ENCODE data around the gene HOMER3. TPM values are rescaled to one million over a fixed set of nuclear protein-coding genes. Genes with fewer than 3 reads are reported as not detected.

The HOMER3 gene
- total and polyA plus RNA-seq, 2 donors (not counting 1 experiment from before 2014, with no cell fraction given) = 23.7 to 70.2 TPM

- H3K27ac ChIP-seq (ENCODE audit: insufficient read depth, low read length) = no peak overlapping the region
- H2AFZ ChIP-seq (ENCODE audit: low read length) = no peak overlapping the region
- H3K9ac ChIP-seq (ENCODE audit: insufficient read depth, low read length) = no peak overlapping the region
- peaks cover 15% of the 10 kb centered on the region for H3K27me3 ChIP-seq (ENCODE audit: control insufficient read depth, insufficient read depth, low read length)
- no peaks in the 10 kb centered on the region for H3K4me1 ChIP-seq (ENCODE audit: control insufficient read depth, extremely low read depth, insufficient read depth, low read length)
- H3K9me3 ChIP-seq (ENCODE audit: control insufficient read depth, insufficient read depth, low read depth, low read length) = no peaks in the 10 kb centered on the region
- DNase-seq (ENCODE audit: low read depth in 2 of 2) = no peak
- no peak for TF ChIP-seq CTCF (conservative IDR thresholded peaks at IDR 0.05 in 1 of 2, IDR thresholded peaks at IDR 0.05 in 1 of 2; ENCODE audit: low read depth in 1 of 2, low read length in 2 of 2)
- no peak for TF ChIP-seq EZH2 (IDR thresholded peaks at IDR 0.05; ENCODE audit: low read length, missing control alignments)
- no peaks in the 10 kb centered on the region for H3K36me3 ChIP-seq (ENCODE audit: control insufficient read depth, insufficient read depth, low read length)
- no peak overlapping the region for H3K4me3 ChIP-seq (replicated peaks in 1 of 4; ENCODE audit: control extremely low read depth in 1 of 4, insufficient read depth in 1 of 4, low read depth in 3 of 4, low read length in 4 of 4)
- no peaks in the 10 kb centered on the region for H4K20me1 ChIP-seq (ENCODE audit: control insufficient read depth, extremely low read depth, insufficient read depth, low read length)
- H3K4me2 ChIP-seq (ENCODE audit: extremely low read depth, insufficient read depth, low read length) = no peak overlapping the region
- no peaks in the 10 kb centered on the region for H3K79me2 ChIP-seq (ENCODE audit: control insufficient read depth, insufficient read depth, low read length)
Observed at GRCh38 chr19:18889949-18890745, 50.9 kb downstream of the HOMER3 start.

- no peak overlapping the region for H3K9ac ChIP-seq (ENCODE audit: insufficient read depth, low read length)
- no peak for DNase-seq (ENCODE audit: low read depth in 2 of 2)
- H3K27ac ChIP-seq (ENCODE audit: insufficient read depth, low read length) = no peak overlapping the region
- H3K4me1 ChIP-seq (ENCODE audit: control insufficient read depth, extremely low read depth, insufficient read depth, low read length) = no peaks in the 10 kb centered on the region
- H3K4me2 ChIP-seq (ENCODE audit: extremely low read depth, insufficient read depth, low read length) = no peak overlapping the region
- no peaks in the 10 kb centered on the region for H3K27me3 ChIP-seq (ENCODE audit: control insufficient read depth, insufficient read depth, low read length)
- no peaks in the 10 kb centered on the region for H3K36me3 ChIP-seq (ENCODE audit: control insufficient read depth, insufficient read depth, low read length)
- TF ChIP-seq CTCF (conservative IDR thresholded peaks at IDR 0.05 in 1 of 2, IDR thresholded peaks at IDR 0.05 in 1 of 2; ENCODE audit: low read depth in 1 of 2, low read length in 2 of 2) (no peak), EZH2 (IDR thresholded peaks at IDR 0.05; ENCODE audit: low read length, missing control alignments) (no peak)
- H3K79me2 ChIP-seq (ENCODE audit: control insufficient read depth, insufficient read depth, low read length) = no peaks in the 10 kb centered on the region
- H2AFZ ChIP-seq (ENCODE audit: low read length) = no peak overlapping the region
- H4K20me1 ChIP-seq (ENCODE audit: control insufficient read depth, extremely low read depth, insufficient read depth, low read length) = no peaks in the 10 kb centered on the region
- no peaks in the 10 kb centered on the region for H3K9me3 ChIP-seq (ENCODE audit: control insufficient read depth, insufficient read depth, low read depth, low read length)
- no peak overlapping the region for H3K4me3 ChIP-seq (replicated peaks in 1 of 4; ENCODE audit: control extremely low read depth in 1 of 4, insufficient read depth in 1 of 4, low read depth in 3 of 4, low read length in 4 of 4)
Observed at GRCh38 chr19:18886972-18887371, 54.0 kb downstream of the HOMER3 start.

- Histone ChIP-seq H3K4me1 (ENCODE audit: control insufficient read depth, extremely low read depth, insufficient read depth, low read length) (no peaks in the 10 kb centered on the region), H3K9me3 (ENCODE audit: control insufficient read depth, insufficient read depth, low read depth, low read length) (no peaks in the 10 kb centered on the region), H3K4me2 (ENCODE audit: extremely low read depth, insufficient read depth, low read length) (no peak overlapping the region), H3K27ac (ENCODE audit: insufficient read depth, low read length) (no peak overlapping the region), H3K9ac (ENCODE audit: insufficient read depth, low read length) (no peak overlapping the region), H2AFZ (ENCODE audit: low read length) (no peak overlapping the region), H3K79me2 (ENCODE audit: control insufficient read depth, insufficient read depth, low read length) (no peaks in the 10 kb centered on the region), H3K36me3 (ENCODE audit: control insufficient read depth, insufficient read depth, low read length) (no peaks in the 10 kb centered on the region), H3K4me3 (replicated peaks in 1 of 4; ENCODE audit: control extremely low read depth in 1 of 4, insufficient read depth in 1 of 4, low read depth in 3 of 4, low read length in 4 of 4) (no peak overlapping the region), H4K20me1 (ENCODE audit: control insufficient read depth, extremely low read depth, insufficient read depth, low read length) (no peaks in the 10 kb centered on the region), H3K27me3 (ENCODE audit: control insufficient read depth, insufficient read depth, low read length) (no peaks in the 10 kb centered on the region)
- DNase-seq (ENCODE audit: low read depth in 2 of 2) = no peak
- no peak for TF ChIP-seq CTCF (conservative IDR thresholded peaks at IDR 0.05 in 1 of 2, IDR thresholded peaks at IDR 0.05 in 1 of 2; ENCODE audit: low read depth in 1 of 2, low read length in 2 of 2)
- TF ChIP-seq EZH2 (IDR thresholded peaks at IDR 0.05; ENCODE audit: low read length, missing control alignments) = no peak
Observed at GRCh38 chr19:18883526-18884304, 57.3 kb downstream of the HOMER3 start.
